GM21526 (cell line): ENCODE measurements around the gene NDUFB7.
"Not testable (repeated sequence)": the region's sequence is repeated elsewhere in the genome, so short reads cannot be mapped to it uniquely, and the experiment has no call there.

ENCODE experiments used
- ATAC-seq: cut with Tn5 transposase; IDR thresholded peaks from one replicate; pipeline ENCODE4 v1.9.1; 2021; ENCODE audit warnings: moderate library complexity; ENCODE audit not compliant: unreplicated experiment, low FRiP score

NDUFB7 gene

GRCh38 chr19:14554382-14554812 is 17.5 kb downstream of the NDUFB7 start:
- ATAC-seq, result no peak

GRCh38 chr19:14553939-14554243 is 18.0 kb downstream of the NDUFB7 start:
- ATAC-seq, result no peak

GRCh38 chr19:14553042-14553938 is 18.6 kb downstream of the NDUFB7 start:
- ATAC-seq, result no peak

- ATAC-seq, result not testable (repeated sequence)
Observed at GRCh38 chr19:14552006-14552360, 19.9 kb downstream of the NDUFB7 start.

GRCh38 chr19:14551134-14552005 is 20.5 kb downstream of the NDUFB7 start:
- not testable (repeated sequence) for ATAC-seq

- no peak for ATAC-seq
Observed at GRCh38 chr19:14550201-14550754, 21.6 kb downstream of the NDUFB7 start.

GRCh38 chr19:14545716-14546082 is 26.2 kb downstream of the NDUFB7 start:
- ATAC-seq, result no peak

GRCh38 chr19:14544977-14545715 is 26.7 kb downstream of the NDUFB7 start:
- ATAC-seq, result no peak

GRCh38 chr19:14544047-14544446 is 27.8 kb downstream of the NDUFB7 start:
- ATAC-seq, result no peak

GRCh38 chr19:14542711-14543328 is 29.0 kb downstream of the NDUFB7 start:
- ATAC-seq, result no peak

GRCh38 chr19:14541979-14542378 is 29.9 kb downstream of the NDUFB7 start:
- not testable (repeated sequence) for ATAC-seq

- ATAC-seq, result no peak
Observed at GRCh38 chr19:14540741-14541525, 30.9 kb downstream of the NDUFB7 start.

GRCh38 chr19:14536926-14537692 is 34.8 kb downstream of the NDUFB7 start:
- ATAC-seq, result no peak

- no peak for ATAC-seq
Observed at GRCh38 chr19:14533450-14533849, 38.4 kb downstream of the NDUFB7 start.

- ATAC-seq, result no peak
Observed at GRCh38 chr19:14530506-14530905, 41.4 kb downstream of the NDUFB7 start.

- ATAC-seq, result no peak
Observed at GRCh38 chr19:14530005-14530348, 41.9 kb downstream of the NDUFB7 start.

GRCh38 chr19:14529254-14530004 is 42.4 kb downstream of the NDUFB7 start, which contains the start of gene TECR:
Gene TECR (plus strand): TSS chr19:14529594. CDS start chr19:14529697, 103 bp downstream.
- ATAC-seq, result peak; percentile 85
